C4-2B (cell line): Measurements from ENCODE around the gene FRMD1.
"Not testable (repeated sequence)": the region's sequence is repeated elsewhere in the genome, so short reads cannot be mapped to it uniquely, and the experiment has no call there.

Experiments used
- H3K27ac ChIP-seq: fragments of 450-650 bp; 2 replicates; pipeline ENCODE4 v1.5.1; 2017
- CTCF ChIP-seq: fragments of 450-650 bp; conservative IDR thresholded peaks from 2 replicates; pipeline ENCODE4 v1.5.1; 2017; ENCODE audit warnings: mild to moderate bottlenecking
- ZFX ChIP-seq: fragments of 450-650 bp; IDR thresholded peaks from 2 replicates; pipeline ENCODE4 v1.6.1; 2017

FRMD1 gene

DNA sequence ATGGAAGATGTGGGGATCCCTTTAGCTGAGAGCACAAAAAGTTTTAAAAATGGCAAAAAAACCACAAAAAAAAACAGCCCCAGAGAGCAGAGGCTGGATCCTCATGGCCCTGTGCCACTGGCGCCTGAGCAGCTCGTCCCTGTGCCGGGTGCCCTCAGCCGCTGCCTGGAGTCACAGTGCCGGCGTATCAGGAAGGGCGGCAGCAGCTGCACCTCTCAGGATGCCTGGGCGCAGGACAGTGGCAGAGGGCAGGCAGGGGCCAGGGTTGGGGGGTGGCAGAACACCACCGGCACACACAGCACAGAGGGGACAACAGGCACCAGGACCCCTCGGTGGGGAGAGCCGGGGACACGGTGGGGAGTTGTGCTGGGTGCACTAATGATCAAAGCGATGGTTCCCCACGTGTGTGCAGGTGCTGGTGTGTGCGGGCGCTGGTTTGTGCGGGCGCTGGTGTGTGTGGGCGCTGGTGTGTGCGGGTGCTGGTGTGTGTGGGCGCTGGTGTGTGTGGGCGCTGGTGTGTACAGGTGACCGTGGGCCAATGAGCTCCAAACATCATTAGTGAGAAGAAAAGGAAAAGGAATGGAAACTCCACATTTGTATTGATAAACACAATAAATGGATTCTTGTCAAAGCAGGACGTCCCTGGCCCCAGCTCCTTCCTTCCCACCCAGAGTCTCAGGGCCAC lies 1.5 kb upstream of the FRMD1 start:
- H3K27ac ChIP-seq: no peak overlapping the region
- TF ChIP-seq ZFX: no peak
- no peak for TF ChIP-seq CTCF

- H3K27ac ChIP-seq: no peak overlapping the region
- TF ChIP-seq ZFX: no peak
- TF ChIP-seq CTCF: no peak
These were observed 653 bp downstream of the FRMD1 start for GRCh38 chr6:168078175-168078942.

DNA sequence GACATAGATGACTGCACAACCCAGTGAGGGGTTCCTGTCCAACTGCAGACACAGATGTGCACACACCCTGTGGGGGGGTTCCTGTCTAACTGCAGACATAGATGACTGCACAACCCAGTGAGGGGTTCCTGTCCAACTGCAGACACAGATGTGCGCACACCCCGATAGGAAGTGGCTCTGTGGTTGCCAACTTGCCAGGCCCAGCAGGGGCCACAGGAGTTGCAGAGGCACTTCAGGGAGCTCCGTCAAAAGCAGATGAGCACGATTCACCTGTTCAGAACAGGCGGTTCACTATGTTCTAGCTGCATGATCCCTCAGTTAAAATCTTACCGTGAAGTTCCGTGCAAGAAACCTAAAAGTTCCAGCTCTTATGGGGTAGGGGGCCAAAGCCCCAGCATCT lies 1.6 kb downstream of the FRMD1 start:
- not testable (repeated sequence) for H3K27ac ChIP-seq

- no peak overlapping the region for H3K27ac ChIP-seq
These were observed 3.2 kb downstream of the FRMD1 start for GRCh38 chr6:168075787-168076202.

DNA sequence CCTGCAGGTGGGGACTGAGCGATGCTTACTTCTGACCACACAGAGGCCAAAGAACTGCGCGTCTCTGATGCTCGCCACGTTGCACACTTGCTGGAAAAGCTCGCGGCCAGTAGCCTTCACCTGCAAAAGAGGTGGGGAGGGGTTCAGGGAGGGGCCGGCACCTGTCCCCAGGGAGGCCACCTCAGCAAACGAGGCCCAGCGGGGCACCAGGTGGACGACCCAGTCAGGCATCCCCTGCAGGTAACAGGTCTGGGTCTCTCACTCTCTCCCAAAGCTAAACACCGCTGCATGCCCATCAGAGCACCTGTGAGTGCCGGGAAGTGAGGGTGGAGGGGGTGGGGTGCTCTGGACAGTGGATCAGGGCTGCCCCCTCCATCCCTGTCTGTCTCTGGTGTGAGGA lies 3.8 kb downstream of the FRMD1 start:
- no peak overlapping the region for H3K27ac ChIP-seq
- TF ChIP-seq CTCF: no peak
- TF ChIP-seq ZFX: no peak

More at GRCh38 chr6:168075787-168076202, 3.2 kb downstream of the FRMD1 start:
- TF ChIP-seq ZFX (no peak), CTCF (no peak)

- no peak overlapping the region for H3K27ac ChIP-seq
- no peak for TF ChIP-seq ZFX
- TF ChIP-seq CTCF: no peak
These were observed 4.9 kb downstream of the FRMD1 start for GRCh38 chr6:168073937-168074730.

DNA sequence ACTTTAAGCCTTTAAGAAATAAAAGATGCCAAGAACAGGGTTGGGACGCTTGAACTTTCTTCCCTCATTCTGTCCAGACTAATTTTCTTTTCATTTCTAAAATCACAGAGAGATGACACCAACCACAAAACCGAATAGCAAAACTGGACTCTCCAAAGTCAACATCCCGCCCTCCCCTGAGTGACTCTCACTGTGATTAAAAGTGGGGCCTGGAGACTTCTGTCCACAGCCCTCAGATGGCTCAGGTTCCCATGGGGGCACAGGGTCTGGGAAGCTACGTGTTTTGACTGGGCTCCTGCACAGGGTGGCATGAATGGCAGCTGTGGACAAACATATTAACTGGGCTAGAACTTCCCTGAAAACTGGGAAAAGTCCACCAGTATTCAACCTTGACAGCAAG lies 6.3 kb downstream of the FRMD1 start:
- H3K27ac ChIP-seq: no peak overlapping the region
- TF ChIP-seq ZFX (no peak), CTCF (no peak)
